Pons (tissue), 1 donor: Measurements from ENCODE around the gene CD47.

ENCODE experiments used
- DNase-seq: peaks from one replicate; pipeline ENCODE4 v3.0.0-alpha.2; 2016; ENCODE audit warnings: low spot score

CD47 gene

GRCh38 chr3:108090701-108091497 lies at the start of gene CD47:
CD47 (minus strand) TSS chr3:108091031; CDS start chr3:108090908, 123 bp downstream.
- DNase-seq = peak; percentile 81

- DNase-seq = no peak
Observed at GRCh38 chr3:108137460-108137814, 46.6 kb upstream of the CD47 start.

GRCh38 chr3:108136561-108137459 lies 46.0 kb upstream of the CD47 start:
- no peak for DNase-seq

GRCh38 chr3:108134555-108134880 lies 43.7 kb upstream of the CD47 start:
- DNase-seq = no peak

- DNase-seq = no peak
Observed at GRCh38 chr3:108133858-108134554, 43.2 kb upstream of the CD47 start.

- no peak for DNase-seq
Observed at GRCh38 chr3:108133048-108133369, 42.2 kb upstream of the CD47 start.

- DNase-seq = no peak
Observed at GRCh38 chr3:108131475-108132134, 40.8 kb upstream of the CD47 start.

GRCh38 chr3:108130701-108131474 lies 40.1 kb upstream of the CD47 start:
- no peak for DNase-seq

GRCh38 chr3:108130236-108130635 lies 39.4 kb upstream of the CD47 start:
- DNase-seq = no peak

GRCh38 chr3:108127301-108127988 lies 36.6 kb upstream of the CD47 start:
- no peak for DNase-seq

- DNase-seq = no peak
Observed at GRCh38 chr3:108126348-108126747, 35.5 kb upstream of the CD47 start.

GRCh38 chr3:108125550-108126071 lies 34.8 kb upstream of the CD47 start:
- DNase-seq = no peak

- DNase-seq = no peak
Observed at GRCh38 chr3:108125153-108125543, 34.3 kb upstream of the CD47 start.

GRCh38 chr3:108124337-108125152 lies 33.7 kb upstream of the CD47 start:
- DNase-seq = peak; percentile 88

- peak; percentile 71 for DNase-seq
Observed at GRCh38 chr3:108123326-108123725, 32.5 kb upstream of the CD47 start.

- DNase-seq = no peak
Observed at GRCh38 chr3:108122276-108122675, 31.4 kb upstream of the CD47 start.

- no peak for DNase-seq
Observed at GRCh38 chr3:108119398-108120104, 28.7 kb upstream of the CD47 start.

GRCh38 chr3:108118038-108118768 lies 27.4 kb upstream of the CD47 start:
- DNase-seq = no peak
